NCI-H1436 (cell line): ENCODE measurements around the gene CADM2.
"Not testable (repeated sequence)": the region's sequence is repeated elsewhere in the genome, so short reads cannot be mapped to it uniquely, and the experiment has no call there.

ENCODE experiments used
- DNase-seq: peaks from one replicate; lab custom pipeline; 2025; lab: John Stamatoyannopoulos, UW

The CADM2 gene

GRCh38 chr3:85950435-85950834 lies 991.6 kb downstream of the CADM2 start:
- no peak for DNase-seq

GRCh38 chr3:85960793-85961192 lies 1002.0 kb downstream of the CADM2 start:
- no peak for DNase-seq

- DNase-seq, result no peak
Observed at GRCh38 chr3:85977615-85978338, 1019.0 kb downstream of the CADM2 start.

- DNase-seq, result no peak
Observed at GRCh38 chr3:85979034-85979433, 1020.2 kb downstream of the CADM2 start.

- DNase-seq, result not testable (repeated sequence)
Observed at GRCh38 chr3:85989581-85989980, 1030.8 kb downstream of the CADM2 start.

GRCh38 chr3:86029590-86029989 lies 1070.8 kb downstream of the CADM2 start:
- no peak for DNase-seq

GRCh38 chr3:86037916-86038315 lies 1079.1 kb downstream of the CADM2 start:
- DNase-seq, result no peak

GRCh38 chr3:86046436-86047136 lies 1087.8 kb downstream of the CADM2 start:
- DNase-seq, result no peak

GRCh38 chr3:86047161-86047560 lies 1088.4 kb downstream of the CADM2 start:
- no peak for DNase-seq

GRCh38 chr3:86051058-86051457 lies 1092.3 kb downstream of the CADM2 start:
- no peak for DNase-seq

- DNase-seq, result no peak
Observed at GRCh38 chr3:86056032-86056431, 1097.2 kb downstream of the CADM2 start.

GRCh38 chr3:86056962-86057361 lies 1098.2 kb downstream of the CADM2 start:
- no peak for DNase-seq

GRCh38 chr3:86073799-86074198 lies 1115.0 kb downstream of the CADM2 start:
- DNase-seq, result no peak

GRCh38 chr3:86087160-86087871 lies 1128.5 kb downstream of the CADM2 start:
- DNase-seq, result no peak

GRCh38 chr3:86104154-86104553 lies 1145.4 kb downstream of the CADM2 start:
- no peak for DNase-seq

GRCh38 chr3:86109434-86109833 lies 1150.6 kb downstream of the CADM2 start:
- no peak for DNase-seq
